Activated CD4-positive, alpha-beta T cell treated with anti-CD3 and anti-CD28 coated beads, Interleukin-2, Interleukin-4, amounts not matched to agents 100 ng/mL and 50 ng/mL, durations not matched to agents 16 hours and 8 hours (primary cell): ENCODE measurements around the gene FOXI1.
"Not testable (repeated sequence)": the region's sequence is repeated elsewhere in the genome, so short reads cannot be mapped to it uniquely, and the experiment has no call there.

Source experiments
- DNase-seq: peaks from one replicate; pipeline ENCODE4 v3.0.0-alpha.2; 2020; ENCODE audit warnings: low spot score

Gene FOXI1

DNA sequence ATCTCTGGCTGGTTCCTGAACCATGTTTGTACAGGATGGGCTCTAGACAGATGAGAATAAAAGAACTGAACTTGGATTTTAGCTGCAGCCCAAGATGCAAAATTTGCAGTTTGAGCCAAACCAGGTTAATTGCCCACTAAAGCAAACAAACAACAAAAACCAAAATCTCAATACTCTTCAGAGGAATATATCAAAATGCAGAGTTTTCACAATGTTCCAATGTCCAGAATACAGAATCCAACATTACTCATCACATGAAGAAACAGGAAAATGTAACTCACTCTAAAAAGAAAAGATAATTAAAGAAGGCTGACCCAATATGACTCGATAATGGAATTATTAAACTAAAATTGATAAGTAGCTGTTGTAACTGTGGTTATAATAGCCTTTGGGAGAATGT, 20.4 kb downstream of the FOXI1 start:
- no peak for DNase-seq

DNA sequence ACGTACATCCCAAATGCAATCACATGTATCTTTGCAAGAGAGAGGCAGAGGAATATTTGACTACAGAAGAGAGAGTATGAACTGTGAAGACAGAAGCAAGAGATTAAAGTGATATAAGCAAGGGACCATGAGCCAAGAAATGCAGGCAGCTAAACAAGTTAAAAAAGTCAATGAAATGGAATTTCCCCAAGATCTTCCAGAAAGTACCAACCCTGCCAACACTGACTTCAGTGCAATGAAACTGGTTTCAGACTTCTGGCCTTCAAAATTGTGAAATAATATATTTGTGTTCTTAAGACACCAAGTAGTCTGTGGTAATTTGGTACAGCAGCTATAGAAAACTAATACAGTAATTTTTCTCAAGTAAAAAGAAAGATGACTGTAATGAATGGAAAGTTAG, 20.9 kb downstream of the FOXI1 start:
- no peak for DNase-seq

DNA sequence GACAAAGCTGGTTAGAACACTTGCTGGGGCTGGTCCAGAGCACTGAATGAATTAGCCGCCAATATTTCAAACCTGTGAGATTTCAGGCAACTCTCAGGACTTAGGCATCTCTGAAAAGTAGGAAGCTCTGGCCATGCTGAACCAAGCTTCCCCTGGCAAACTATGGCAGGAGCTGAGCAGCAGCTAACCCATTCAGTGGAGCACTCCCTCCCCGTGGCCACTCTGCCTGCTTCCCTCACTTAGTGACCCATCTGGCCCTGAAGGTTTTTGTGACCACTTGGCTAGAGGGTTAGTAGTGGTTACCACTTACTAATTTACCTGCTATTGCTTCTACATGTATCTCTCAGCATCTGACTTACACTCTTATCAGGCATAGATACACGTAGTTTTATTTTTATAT, 25.5 kb downstream of the FOXI1 start:
- DNase-seq: no peak

DNA sequence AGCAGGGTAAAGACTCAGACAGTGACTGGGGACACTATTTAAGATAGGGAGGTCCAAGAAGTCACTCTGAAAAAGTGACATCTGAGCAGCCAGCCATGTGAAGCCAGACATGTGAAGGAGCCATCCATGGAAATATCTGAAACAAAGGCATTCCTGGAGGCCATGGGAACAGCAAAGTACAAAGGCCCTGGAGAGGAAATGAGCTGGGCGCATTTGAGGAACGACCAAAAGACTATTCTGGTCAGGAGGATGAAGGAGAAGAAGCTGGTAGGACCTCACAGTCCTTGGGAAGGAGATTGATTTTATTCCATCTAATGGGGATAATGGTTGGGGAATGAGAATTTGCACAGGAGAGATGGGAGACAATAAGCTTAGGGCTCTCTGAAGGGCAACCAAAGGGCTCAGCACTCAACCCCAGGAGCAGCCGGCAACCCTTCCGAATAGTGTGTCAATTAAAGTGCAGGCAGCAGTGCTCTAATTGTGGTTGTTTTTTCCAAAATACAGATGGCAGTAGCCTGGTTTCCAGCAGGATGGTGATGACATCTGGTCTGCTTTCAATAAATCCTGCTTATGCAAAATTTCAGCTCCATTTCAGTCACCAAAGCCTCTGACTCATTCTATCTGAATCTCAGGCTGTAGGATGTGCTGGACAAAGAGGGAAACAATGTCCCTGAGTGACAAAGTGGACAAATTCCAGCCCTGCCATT, 26.7 kb downstream of the FOXI1 start:
- DNase-seq: no peak

DNA sequence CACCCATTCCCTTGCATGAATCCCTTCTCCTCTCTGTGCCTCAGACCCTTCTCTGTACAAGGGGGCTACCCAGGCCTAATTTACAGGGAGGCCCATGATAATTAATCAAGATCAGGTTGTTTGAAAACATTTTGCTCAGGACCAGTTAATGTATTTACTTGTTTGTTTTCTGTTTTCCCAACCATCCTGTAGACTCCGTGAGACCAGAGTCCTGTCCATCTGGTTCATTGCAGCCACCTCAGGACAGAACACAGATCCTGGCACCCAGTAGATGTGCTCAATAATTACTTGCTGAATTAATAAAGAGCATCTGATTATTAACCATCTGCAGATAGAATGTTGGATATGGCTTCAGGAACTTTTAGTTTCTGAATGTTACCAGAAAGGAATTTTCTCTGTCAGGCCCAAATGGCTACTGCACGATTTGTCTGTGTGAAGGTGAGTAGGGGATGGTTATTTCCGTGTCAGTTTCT, 27.3 kb downstream of the FOXI1 start:
- DNase-seq: no peak

DNA sequence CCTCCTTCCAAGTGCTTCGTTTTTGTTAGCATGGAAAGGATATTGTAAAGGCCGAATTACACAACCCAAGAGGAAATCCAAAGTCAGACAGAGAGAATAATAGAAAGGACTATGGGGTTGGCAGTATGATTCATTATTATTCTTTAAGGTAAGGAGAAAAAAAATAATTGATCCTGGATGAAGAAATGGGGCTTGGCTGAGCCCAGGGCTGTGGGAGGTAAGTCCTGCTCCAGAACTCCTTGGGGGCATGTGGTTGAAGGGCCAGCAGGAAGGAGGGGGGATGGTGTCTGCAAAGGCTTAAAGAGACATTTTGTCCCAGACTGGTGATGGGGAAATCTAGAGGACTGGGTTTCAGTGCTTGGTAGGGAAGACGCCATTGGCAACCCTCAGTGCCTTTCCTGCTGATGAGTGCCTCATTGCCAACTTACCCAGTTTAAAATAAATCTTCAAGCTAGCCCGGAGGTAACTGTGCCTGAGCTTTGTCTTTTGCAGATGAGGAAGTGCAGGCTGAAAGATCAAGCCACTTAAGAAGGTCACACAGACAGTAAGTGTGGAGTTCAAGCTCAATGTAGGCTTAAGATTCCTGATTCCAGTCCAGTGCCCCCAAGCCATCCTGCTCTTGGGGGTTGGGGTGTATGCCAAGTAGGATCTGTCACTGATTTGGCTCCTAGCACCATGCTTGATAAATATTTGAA, 30.2 kb downstream of the FOXI1 start:
- DNase-seq: no peak

DNA sequence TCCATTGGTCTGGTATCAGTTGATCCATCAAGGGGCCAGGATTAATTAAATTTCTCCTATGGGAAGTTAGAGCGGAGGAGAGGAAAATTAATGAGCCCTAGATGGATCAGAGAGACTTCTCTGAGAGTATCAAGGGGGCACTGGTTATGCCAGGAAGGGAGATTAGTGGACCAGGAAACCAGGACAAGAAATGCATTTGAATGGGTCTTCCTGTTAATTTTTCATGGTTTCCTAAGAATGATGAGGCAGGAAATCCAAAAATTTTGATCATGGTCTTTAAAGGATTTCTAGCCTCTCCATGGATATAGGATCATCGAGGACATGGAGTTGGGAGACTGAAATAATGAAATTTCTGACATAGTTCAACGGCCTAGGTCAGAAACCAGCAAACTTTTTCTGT, 30.8 kb downstream of the FOXI1 start:
- no peak for DNase-seq

DNA sequence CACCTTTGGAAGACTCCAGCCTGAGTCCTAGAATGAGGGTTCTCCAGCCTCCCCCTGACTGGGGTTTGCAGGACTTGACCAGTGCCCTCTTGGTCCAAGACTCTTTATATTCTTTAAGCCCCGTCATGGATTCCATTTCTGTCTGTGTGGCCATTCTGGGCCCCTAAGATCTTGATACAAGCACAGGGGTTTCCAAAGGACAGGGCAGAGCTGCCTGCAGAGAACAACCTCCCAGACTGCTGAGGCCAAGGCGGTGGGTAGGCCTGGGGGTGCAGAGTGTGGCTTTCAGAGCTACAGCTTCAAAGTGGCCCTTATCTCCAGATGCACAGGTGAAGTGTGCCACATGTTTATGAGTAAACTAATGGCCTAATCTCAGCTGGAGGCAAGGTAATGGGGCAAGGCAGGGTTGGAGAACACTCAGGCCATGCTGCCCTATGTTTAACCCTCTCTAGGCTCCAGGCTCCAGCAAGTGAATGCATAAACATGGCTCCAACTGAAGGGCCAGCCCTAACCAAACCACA, 32.1 kb downstream of the FOXI1 start:
- DNase-seq: no peak

DNA sequence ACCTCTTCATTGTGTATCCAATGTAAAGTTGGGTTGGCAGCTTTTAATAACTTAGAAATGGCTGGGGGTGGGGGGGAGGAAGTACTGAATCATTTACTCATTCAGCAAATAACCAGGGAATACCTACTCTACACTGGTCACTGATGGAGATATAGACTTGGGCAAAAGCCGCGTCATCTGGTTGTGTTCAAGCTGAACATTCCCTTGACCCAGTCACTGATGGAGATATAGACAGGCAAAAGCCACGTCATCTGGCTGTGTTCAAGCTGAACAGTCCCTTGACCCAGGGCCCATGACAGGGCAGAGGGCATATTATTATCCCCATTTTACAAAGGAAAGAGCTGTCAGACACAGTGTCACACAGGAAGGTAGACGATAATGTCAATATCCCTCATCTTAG, 32.6 kb downstream of the FOXI1 start:
- no peak for DNase-seq

DNA sequence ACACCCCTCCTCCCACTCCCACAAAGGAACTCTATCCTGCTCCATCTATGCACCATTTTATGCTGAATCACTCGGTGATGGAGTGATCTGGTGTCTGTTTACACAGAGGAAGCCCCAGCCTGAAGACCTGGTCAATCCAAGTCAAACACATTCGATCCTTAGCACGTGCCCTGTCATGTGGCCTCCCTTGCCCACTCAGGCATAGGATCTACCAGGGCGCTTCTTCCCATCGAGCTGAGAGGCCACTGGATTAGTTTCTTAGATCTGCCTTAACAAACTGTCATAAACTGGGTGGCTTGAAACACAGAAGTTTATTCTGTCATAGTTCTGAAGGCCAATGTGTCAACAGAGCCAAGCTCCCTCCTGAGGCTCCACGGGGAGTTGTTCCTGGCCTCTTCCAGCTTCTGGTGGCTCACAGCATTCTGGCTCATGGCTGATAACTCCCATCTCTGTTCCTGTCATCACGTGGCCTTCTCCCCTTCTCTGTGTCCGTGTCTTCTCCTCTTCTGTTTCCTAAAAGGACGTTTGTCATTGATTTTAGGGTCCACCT, 34.2 kb downstream of the FOXI1 start:
- DNase-seq: no peak

DNA sequence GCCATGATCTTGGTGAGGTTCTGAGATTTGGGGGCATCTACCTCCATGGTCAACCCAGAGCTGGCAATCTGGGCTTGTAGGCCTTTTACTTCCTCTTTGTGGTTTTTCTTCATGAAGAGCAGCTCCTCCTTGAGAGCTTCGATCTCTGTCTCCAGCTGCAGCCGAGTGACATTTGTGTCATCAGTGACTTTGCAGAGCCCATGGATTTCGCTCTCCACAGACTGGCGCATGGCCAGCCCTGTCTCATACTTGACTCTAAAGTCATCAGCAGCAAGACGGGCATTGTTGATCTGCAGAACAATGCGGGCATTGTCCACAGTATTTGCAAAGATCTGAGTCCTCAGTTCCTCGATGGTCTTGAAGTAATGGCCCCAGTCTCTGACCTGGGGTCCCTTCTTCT, 35.5 kb downstream of the FOXI1 start:
- not testable (repeated sequence) for DNase-seq

DNA sequence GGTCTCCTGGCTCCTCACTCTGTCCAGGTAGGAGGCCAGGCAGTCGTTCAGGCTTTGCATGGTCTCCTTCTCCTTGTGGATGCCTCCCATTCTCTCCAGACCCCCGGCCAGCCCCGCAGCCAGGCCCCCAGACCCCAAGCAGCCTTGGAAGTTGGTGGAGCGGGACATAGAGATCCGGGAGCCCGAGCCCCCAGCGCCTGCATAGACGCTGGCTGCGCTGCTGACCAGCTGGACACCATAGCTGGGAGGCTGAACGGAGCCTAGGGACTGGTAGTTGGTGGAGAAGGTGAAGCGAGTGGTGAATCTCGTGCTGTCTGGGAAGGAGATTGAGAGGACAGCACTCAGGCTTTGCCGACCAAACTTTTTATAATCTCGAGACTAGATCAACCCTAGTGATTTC, 35.9 kb downstream of the FOXI1 start:
- DNase-seq: no peak

DNA sequence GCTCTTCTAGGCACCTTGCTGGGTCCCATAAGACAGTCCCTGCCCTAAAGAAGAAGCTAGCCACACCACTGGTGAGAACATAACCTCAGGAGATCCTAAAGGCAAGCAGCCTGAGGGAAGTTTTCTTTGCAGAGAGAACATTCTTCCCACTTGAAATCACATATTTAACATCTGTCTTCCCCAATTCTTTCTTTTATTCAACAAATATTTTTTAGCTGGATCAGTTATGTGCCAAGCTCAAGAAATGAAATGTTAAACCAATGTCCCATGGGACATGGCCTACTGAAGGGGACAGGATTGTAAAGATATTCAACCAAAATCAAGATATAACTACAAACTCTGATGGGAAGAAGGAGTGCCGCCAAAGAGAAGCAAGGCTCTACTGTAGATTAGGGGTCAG, 36.5 kb downstream of the FOXI1 start:
- DNase-seq: no peak

DNA sequence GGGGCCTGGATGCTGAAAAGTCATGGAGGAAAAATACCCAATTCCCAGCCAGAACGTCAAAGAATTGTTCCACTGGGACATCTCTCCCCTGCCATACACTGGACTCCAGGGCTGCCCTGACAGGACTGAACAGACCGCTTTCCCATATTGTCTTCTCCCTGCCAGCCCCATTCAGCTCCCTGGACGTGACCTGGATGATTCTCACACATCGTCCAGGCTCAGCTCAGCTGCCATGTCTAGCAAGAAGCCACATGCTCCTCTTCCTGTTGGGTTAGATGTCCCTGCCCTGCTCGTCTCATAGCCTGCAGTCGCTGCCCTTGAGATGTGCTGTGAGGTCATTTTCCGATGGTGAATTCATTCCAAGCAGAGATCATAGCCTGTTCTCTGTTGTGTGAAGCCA, 37.4 kb downstream of the FOXI1 start:
- DNase-seq: no peak

DNA sequence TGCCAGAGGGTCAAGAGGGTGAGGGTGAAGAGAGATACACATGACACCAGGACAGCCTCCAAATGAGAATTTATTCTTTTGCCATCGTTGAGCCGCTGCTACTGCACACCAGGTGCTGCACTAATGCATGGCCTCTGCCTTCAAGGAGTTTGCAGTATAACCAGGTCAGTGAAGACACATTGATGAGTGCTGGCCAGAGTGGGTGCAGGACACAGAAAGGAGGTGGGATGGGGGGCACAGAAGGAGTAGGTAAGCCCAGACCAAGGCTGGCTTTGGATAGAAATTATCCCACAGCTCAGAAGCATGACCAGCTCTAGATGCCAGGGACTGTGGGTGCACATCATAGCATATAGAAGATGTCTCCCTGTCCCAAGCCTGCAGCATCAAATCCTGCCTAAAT, 38.0 kb downstream of the FOXI1 start:
- DNase-seq: no peak

DNA sequence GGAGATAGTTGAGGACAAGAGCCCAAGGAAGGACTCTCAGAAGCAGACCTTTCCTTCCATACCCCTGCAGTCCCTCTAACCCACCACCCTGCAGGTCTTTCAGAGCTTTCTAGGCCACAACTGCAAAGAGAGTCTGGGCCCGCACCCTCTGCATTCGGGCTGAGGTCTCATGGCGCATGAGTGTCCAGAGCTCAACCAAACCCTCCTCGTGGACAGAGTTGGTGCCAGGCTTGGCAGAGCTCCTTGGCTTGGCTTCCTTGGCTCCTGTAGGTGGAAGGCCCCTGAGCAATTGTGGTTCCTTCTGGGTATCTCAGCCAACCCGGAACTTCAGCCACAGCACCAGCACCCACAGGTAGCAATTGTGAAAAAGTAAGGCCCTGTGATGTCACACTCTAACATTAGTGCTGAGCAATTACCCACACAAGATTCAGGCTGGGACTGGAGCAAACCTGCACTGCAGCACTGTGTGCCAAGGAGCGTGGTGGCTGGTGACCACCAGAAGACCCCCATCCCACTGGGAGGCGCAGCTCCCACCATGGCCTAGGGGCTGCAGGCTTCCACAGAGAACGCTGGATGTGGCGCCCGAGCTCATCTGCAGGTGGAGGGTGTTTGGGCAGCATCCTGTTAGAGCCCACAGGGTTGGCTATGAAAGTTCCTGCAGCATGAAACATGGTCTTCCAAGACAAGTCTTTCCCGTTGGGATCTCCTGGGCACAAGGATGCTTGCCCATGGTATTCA, 38.8 kb downstream of the FOXI1 start:
- no peak for DNase-seq

DNA sequence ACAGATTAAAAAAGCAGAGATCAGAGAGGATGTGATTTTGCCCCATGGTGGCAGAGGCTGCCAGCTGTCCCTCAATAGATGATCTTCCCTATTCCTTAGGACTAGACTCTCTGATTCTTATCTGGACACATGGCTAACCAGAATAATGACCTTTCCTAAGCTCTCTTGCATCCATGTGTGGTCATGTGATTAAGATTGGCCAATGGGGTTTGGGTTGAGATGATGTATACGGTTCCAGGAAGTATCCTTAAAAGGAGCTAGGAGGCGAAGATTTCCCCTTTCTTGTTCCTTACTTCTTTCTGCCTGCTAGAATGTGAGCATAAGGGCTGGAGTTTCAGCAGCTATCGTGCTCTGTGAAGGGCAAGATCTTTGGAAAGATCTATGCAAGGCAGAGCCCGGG, 39.8 kb downstream of the FOXI1 start:
- DNase-seq: no peak

DNA sequence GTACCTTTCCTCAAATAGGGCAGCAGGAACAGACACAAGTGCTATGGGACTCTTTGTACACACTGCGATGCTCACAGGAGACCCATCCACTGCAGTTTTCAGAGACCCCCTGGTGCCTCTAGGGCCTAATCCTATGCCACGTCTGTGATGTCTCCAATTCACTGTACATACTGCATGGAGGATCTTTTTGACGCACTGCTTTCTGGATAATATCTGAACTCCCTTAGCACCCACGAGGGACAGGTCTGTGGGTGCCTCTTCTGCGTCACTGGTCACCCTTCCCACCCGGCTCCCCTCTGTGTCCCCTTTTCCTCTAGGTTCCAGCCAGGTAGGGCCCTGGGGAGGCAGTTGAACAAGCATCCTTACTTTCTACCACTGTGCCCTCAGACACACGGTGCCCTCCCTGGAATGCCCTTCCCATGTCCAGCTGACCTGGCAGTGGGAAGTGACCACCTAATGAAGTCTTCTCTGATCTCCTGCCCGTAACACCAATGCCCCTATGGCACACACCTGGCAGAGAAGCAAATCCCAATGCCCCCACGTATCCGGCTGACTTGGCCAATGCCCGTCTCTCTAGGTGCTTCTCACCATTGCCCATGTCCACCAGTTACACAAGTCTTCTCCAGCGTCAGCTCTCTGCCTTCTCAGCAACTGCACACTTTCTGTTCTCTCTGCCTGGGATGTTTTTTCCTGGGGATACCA, 41.5 kb downstream of the FOXI1 start:
- DNase-seq: no peak

DNA sequence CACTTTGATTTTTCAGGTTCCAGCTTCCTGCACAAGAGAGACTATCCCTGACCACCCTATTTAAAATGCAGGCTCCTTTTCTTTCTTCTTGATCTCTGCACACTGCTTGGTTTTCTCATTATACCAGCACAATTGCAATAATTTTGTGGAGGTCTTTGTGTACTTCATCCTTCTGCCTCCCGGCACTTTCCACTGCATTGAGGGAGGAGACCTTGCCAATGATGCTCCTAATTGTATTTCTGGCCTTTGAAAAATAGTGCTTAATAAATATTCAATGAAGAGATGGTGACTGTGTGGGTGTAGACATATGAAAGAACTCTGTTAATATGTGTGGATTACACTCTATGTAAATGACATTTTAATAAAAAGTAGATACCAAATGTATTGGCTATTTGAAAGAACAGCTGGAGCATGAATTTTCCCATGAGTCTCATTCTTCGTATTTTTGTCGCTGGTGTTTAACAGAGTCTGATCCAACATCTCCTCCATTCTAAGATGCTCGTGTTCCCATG, 42.1 kb downstream of the FOXI1 start:
- DNase-seq: no peak

DNA sequence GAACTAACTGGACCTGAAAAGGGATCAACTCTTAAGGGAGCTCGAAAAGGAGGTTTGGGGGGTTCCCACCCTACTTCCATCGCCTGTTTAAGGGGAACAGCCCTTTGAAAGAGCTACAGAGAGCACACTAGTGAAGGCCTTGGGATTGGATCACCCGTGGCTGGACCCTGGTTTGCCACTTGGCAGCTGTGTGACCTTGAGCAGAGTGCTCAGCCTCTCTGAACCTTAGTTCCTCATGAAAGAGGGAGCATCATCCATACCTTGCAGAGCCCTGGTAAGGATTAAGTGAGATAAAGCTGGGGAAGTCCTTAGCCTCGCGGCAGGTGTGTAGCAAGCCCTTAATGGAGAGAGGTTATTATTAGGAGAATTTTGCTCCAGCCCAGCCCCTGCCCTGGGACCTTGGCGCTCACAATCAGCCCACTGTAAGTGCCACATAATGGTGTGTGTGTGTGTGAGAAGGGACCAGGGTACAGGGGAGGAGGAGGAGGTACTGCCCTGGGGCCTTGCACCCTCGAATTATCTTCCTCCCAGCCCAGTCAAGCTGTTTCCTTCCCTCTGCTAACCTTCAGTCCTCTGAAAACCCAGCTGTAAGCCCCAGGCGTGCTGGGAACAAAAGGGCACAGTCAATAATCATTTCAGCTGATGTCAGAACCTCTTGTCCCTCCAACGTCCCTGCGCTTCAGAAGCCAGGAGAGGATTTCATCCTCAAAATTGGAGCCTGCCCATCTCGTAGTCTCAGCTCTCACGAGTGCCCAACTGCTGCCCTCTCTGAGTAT, 42.9 kb downstream of the FOXI1 start:
- no peak for DNase-seq

DNA sequence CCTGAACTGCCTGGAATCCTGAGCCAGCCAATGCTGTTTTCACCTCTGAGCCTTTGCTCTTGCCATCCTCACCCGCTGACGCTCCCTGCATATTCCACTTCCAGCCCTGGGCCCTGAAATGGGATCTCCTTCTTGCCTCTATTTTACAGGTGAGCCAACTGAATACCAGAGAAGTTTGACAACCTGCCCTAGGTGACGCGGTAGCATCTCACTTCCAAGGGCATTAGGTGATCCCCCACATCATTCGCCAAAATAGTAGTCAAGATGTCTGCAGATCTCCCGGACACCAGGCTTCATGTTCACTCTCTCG, 43.5 kb downstream of the FOXI1 start:
- no peak for DNase-seq
